Measurements from ENCODE around the gene JAZF1. TPM values are rescaled to one million over a fixed set of nuclear protein-coding genes. Genes with fewer than 3 reads are reported as not detected.

The JAZF1 gene
- total and polyA plus RNA-seq, 2 experiments from 2014 or later: 9.8 to 12.3 TPM

GRCh38 chr7:27942711-27943110, 237.9 kb downstream of the JAZF1 start:
- Histone ChIP-seq H3K27me3 (no peaks in the 10 kb centered on the region), H3K27ac (no peak overlapping the region)
- no peak for DNase-seq (ENCODE audit: low read depth in 1 of 2, low spot score in 1 of 2)

DNA sequence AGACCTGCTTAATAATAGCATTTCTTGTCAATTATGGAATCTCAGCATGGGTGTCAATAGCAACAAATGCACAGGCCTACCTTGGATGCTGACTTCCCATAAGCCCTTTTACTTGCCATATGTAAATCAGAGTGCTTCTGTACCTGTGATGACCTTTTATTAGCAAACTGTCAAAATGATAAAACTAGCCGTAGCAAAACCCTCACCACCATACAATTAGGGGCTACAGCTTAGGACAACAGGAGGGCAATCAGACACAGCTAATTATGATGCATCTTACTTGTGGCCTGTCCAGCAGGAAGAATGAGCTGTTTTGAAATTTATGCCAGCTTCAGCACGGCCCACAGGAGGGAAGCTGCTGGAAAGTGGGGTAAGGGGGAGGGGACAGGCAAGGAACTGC, 239.1 kb downstream of the JAZF1 start:
- no peak for TF ChIP-seq CTCF (IDR thresholded peaks at IDR 0.05; ENCODE audit: low read depth, low read length)
- Histone ChIP-seq H3K27ac (no peak overlapping the region), H3K4me3 (no peak overlapping the region), H3K4me1 (ENCODE audit: low read depth) (peaks cover 8% of the 10 kb centered on the region), H3K27me3 (no peaks in the 10 kb centered on the region), H3K36me3 (no peaks in the 10 kb centered on the region), H3K9me3 (ENCODE audit: low read depth) (no peaks in the 10 kb centered on the region)
- DNase-seq (ENCODE audit: low read depth in 1 of 2, low spot score in 1 of 2): no peak

More at GRCh38 chr7:27942711-27943110, 237.9 kb downstream of the JAZF1 start:
- no peaks in the 10 kb centered on the region for H3K36me3 ChIP-seq
- TF ChIP-seq CTCF (IDR thresholded peaks at IDR 0.05; ENCODE audit: low read depth, low read length): no peak
- H3K4me1 ChIP-seq (ENCODE audit: low read depth): peaks cover 13% of the 10 kb centered on the region
- no peaks in the 10 kb centered on the region for H3K9me3 ChIP-seq (ENCODE audit: low read depth)
- no peak overlapping the region for H3K4me3 ChIP-seq

DNA sequence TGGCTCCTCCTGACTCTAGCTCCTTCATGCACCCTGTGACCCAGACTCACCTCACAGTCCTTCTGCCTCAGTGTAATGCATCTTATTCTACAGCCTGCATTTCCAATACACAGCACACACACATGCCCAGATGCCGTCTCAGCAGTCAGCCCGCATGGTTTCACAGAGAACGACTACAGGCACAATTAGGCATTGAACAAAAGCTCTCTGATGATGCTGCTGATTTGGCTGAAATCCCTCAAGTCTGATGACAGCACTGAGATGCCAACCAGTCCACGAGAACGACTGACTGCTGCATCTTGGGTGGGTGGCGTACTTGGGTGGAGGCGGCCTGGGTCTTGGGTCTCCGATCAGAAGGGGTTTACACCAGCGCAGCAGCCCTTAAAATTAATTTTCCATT, 240.3 kb downstream of the JAZF1 start:
- H3K27me3 ChIP-seq: no peaks in the 10 kb centered on the region
- DNase-seq (ENCODE audit: low read depth in 1 of 2, low spot score in 1 of 2): no peak
- no peaks in the 10 kb centered on the region for H3K4me1 ChIP-seq (ENCODE audit: low read depth)
- no peak overlapping the region for H3K4me3 ChIP-seq
- no peaks in the 10 kb centered on the region for H3K9me3 ChIP-seq (ENCODE audit: low read depth)
- H3K27ac ChIP-seq: no peak overlapping the region
- TF ChIP-seq CTCF (IDR thresholded peaks at IDR 0.05; ENCODE audit: low read depth, low read length): no peak
- H3K36me3 ChIP-seq: no peaks in the 10 kb centered on the region

DNA sequence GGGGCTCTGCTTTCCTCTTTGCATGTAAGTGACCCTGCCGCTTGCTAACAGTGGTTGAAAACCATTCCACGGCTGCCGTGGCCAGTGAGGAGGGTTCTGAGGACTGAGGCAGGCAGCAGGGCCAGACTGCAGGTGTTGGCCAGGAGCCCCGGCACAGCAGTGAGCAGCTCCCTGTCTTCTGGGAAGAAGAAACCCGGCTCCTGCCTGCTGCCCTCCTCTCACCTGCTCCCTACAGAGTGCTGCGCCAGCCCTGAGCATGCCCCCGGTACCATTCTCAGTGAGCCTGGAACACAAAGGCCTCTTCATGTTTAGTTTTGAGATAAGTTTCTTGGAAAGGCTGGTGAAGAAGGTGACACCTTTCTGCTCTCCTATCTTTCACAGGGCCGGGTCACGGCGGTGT, 240.7 kb downstream of the JAZF1 start:
- Histone ChIP-seq H3K36me3 (no peaks in the 10 kb centered on the region), H3K4me1 (ENCODE audit: low read depth) (no peaks in the 10 kb centered on the region), H3K27ac (no peak overlapping the region), H3K4me3 (no peak overlapping the region), H3K27me3 (no peaks in the 10 kb centered on the region), H3K9me3 (ENCODE audit: low read depth) (no peaks in the 10 kb centered on the region)
- TF ChIP-seq CTCF (IDR thresholded peaks at IDR 0.05; ENCODE audit: low read depth, low read length): no peak
- DNase-seq (ENCODE audit: low read depth in 1 of 2, low spot score in 1 of 2): no peak

- TF ChIP-seq CTCF (IDR thresholded peaks at IDR 0.05; ENCODE audit: low read depth, low read length): no peak
- H3K9me3 ChIP-seq (ENCODE audit: low read depth): no peaks in the 10 kb centered on the region
- no peaks in the 10 kb centered on the region for H3K27me3 ChIP-seq
- no peak overlapping the region for H3K4me3 ChIP-seq
- H3K4me1 ChIP-seq (ENCODE audit: low read depth): no peaks in the 10 kb centered on the region
- no peak for DNase-seq (ENCODE audit: low read depth in 1 of 2, low spot score in 1 of 2)
- H3K36me3 ChIP-seq: no peaks in the 10 kb centered on the region
- no peak overlapping the region for H3K27ac ChIP-seq
Measured at GRCh38 chr7:27936768-27937102, 243.9 kb downstream of the JAZF1 start.

All from cardiac muscle cell (in vitro differentiated cells and primary cell).